ENCODE data around the gene CTAG1B.
"Not testable (repeated sequence)": the region's sequence is repeated elsewhere in the genome, so short reads cannot be mapped to it uniquely, and the experiment has no call there.

GRCh38 chrX:154645745-154646378 is 26.8 kb upstream of the CTAG1B start:
- TF ChIP-seq CTCF, EZH2 (IDR thresholded peaks at IDR 0.05): not testable (repeated sequence)
